Left colon (tissue), 2 donors: Measurements from ENCODE around the gene SPECC1. TPM values are rescaled to one million over a fixed set of nuclear protein-coding genes. Genes with fewer than 3 reads are reported as not detected.
"Not testable (repeated sequence)": the region's sequence is repeated elsewhere in the genome, so short reads cannot be mapped to it uniquely, and the experiment has no call there.

Experiments used
- ATAC-seq: fragments of 200-7000 bp; cut with Tn5 transposase; one replicate; pipeline ENCODE4 v1.9.1; 2020; ENCODE audit warnings: mild to moderate bottlenecking, moderate library complexity
- DNase-seq, 2 donors: peaks; one replicate each; pipeline ENCODE4 v3.0.0-alpha.2; 2020
- intact Hi-C, 2 donors: fragments of 100-400 bp; cut with DNase I in 1 of 2; cut with micrococcal nuclease in 1 of 2; formaldehyde crosslinking; loops; one replicate each; pipeline versions ENCODE4 v1.11.2 to v1.14.0; 2022; cut with DNase I, micrococcal nuclease
- total RNA-seq, 2 donors: library from RNA; stranded (reverse); fragmentation: NEBNext Ultra II Directional; extraction: Animal tissue kit (Norgen Biotek cat#: 25700); gene quantifications; one replicate each; pipeline ENCODE4 v1.2.1, GENCODE V29; 2021
- donor health status: DM: no; HTN: no; CAD: no.
- donor health status: DM: yes; HTN: yes; CAD: no.

SPECC1 gene
- total RNA-seq, 2 donors from 2014 or later: 86.5 to 104 TPM

GRCh38 chr17:20053361-20053964, 44.3 kb downstream of the SPECC1 start:
- intact Hi-C loops: no loop called here
- ATAC-seq: no peak
- no peak for DNase-seq

GRCh38 chr17:20059728-20060188, 50.6 kb downstream of the SPECC1 start:
- ATAC-seq (no peak), DNase-seq (no peak)
- intact Hi-C loops: no loop called here

- peak; percentile 35 to 42 for DNase-seq
- intact Hi-C loops: no loop called here
- ATAC-seq: no peak
Observed at GRCh38 chr17:20063665-20064648, 54.8 kb downstream of the SPECC1 start.

GRCh38 chr17:20066253-20066652, 57.1 kb downstream of the SPECC1 start:
- ATAC-seq (no peak), DNase-seq (no peak)
- intact Hi-C loops: no loop called here

GRCh38 chr17:20067711-20068110, 58.6 kb downstream of the SPECC1 start:
- intact Hi-C loops: no loop called here
- no peak for ATAC-seq
- no peak for DNase-seq

GRCh38 chr17:20068445-20068844, 59.3 kb downstream of the SPECC1 start:
- ATAC-seq (no peak), DNase-seq (no peak)
- intact Hi-C loops: no loop called here

- intact Hi-C loops: no loop called here
- DNase-seq (no peak), ATAC-seq (no peak)
Observed at GRCh38 chr17:20071824-20072691, 62.9 kb downstream of the SPECC1 start.

GRCh38 chr17:20072692-20072992, 63.5 kb downstream of the SPECC1 start:
- DNase-seq: no peak
- ATAC-seq: no peak
- intact Hi-C loops: no loop called here

- DNase-seq (peak; percentile 38 to 48), ATAC-seq (no peak)
- intact Hi-C loops: no loop called here
Observed at GRCh38 chr17:20073055-20073979, 64.2 kb downstream of the SPECC1 start.

- intact Hi-C loops: no loop called here
- ATAC-seq (no peak), DNase-seq (no peak)
Observed at GRCh38 chr17:20074001-20074400, 64.8 kb downstream of the SPECC1 start.

GRCh38 chr17:20074489-20074888, 65.3 kb downstream of the SPECC1 start:
- intact Hi-C loops: no loop called here
- DNase-seq (no peak), ATAC-seq (no peak)

GRCh38 chr17:20076137-20076536, 67.0 kb downstream of the SPECC1 start:
- ATAC-seq, intact Hi-C loops, DNase-seq: not testable (repeated sequence)

- intact Hi-C loops: no loop called here
- DNase-seq: no peak
- no peak for ATAC-seq
Observed at GRCh38 chr17:20077978-20078685, 69.0 kb downstream of the SPECC1 start.

- no peak for ATAC-seq
- intact Hi-C loops: no loop called here
- no peak for DNase-seq
Observed at GRCh38 chr17:20080513-20080912, 71.4 kb downstream of the SPECC1 start.

- DNase-seq (no peak), ATAC-seq (no peak)
- intact Hi-C loops: no loop called here
Observed at GRCh38 chr17:20083156-20083859, 74.1 kb downstream of the SPECC1 start.

- no peak for ATAC-seq
- DNase-seq: no peak
- intact Hi-C loops: no loop called here
Observed at GRCh38 chr17:20084621-20085282, 75.6 kb downstream of the SPECC1 start.
